DND-41 (cell line): ENCODE data around the gene CD300LG.

Experiments
- ATAC-seq: fragments of 200-7000 bp; cut with Tn5 transposase; 3 replicates; pipeline ENCODE4 v1.9.1; 2021; ENCODE audit warnings: low read depth; ENCODE audit not compliant: insufficient read depth
- DNase-seq: peaks from one replicate; pipeline ENCODE4 v3.0.0-alpha.2; 2020
- H2AFZ ChIP-seq: 2 replicates; pipeline ENCODE4 v1.6.0; 2012; ENCODE audit warnings: low read depth, low read length
- H3K27ac ChIP-seq: 2 replicates; pipeline ENCODE4 v1.5.1; 2012; ENCODE audit warnings: low read length, inconsistent platforms
- H3K27me3 ChIP-seq: fragments of 200-600 bp; sonication (generic); 2 replicates; pipeline ENCODE4 v1.6.0; 2012; ENCODE audit warnings: low read length, mild to moderate bottlenecking, inconsistent platforms; ENCODE audit not compliant: insufficient read depth, poor library complexity
- H3K36me3 ChIP-seq: 2 replicates; pipeline ENCODE4 v1.5.1; 2012; ENCODE audit warnings: low read length, inconsistent platforms; ENCODE audit not compliant: insufficient read depth
- H3K4me1 ChIP-seq: 2 replicates; pipeline ENCODE4 v1.5.1; 2012; ENCODE audit warnings: mild to moderate bottlenecking, low read length; ENCODE audit not compliant: insufficient read depth
- H3K4me2 ChIP-seq: 2 replicates; pipeline ENCODE4 v1.6.0; 2012; ENCODE audit warnings: mild to moderate bottlenecking, moderate library complexity, low read length, inconsistent platforms; ENCODE audit not compliant: insufficient read depth
- H3K4me3 ChIP-seq, 2 experiments: fragments of 200-600 bp in 1 of 2; shearing (Covaris generic) in 1 of 2; 2 replicates each; pipeline ENCODE4 v1.5.1; 2012 to 2016; ENCODE audit warnings: inconsistent platforms in 2 of 2, low read length in 2 of 2, mild to moderate bottlenecking in 2 of 2, low read depth in 1 of 2, moderate library complexity in 1 of 2
- H3K79me2 ChIP-seq: 2 replicates; pipeline ENCODE4 v1.6.0; 2012; ENCODE audit warnings: low read length, inconsistent platforms; ENCODE audit not compliant: insufficient read depth
- H3K9ac ChIP-seq: 2 replicates; pipeline ENCODE4 v1.6.0; 2012; ENCODE audit warnings: low read depth, mild to moderate bottlenecking, inconsistent platforms, low read length, moderate library complexity
- H3K9me3 ChIP-seq: 2 replicates; pipeline ENCODE4 v1.5.1; 2012; ENCODE audit warnings: low read length, moderate library complexity, mild to moderate bottlenecking, inconsistent platforms; ENCODE audit not compliant: insufficient read depth, severe bottlenecking
- H4K20me1 ChIP-seq: 2 replicates; pipeline ENCODE4 v1.6.0; 2012; ENCODE audit warnings: low read length; ENCODE audit not compliant: insufficient read depth
- EZH2 ChIP-seq: IDR thresholded peaks from 3 replicates; pipeline ENCODE4 v1.6.1; 2012; ENCODE audit warnings: borderline replicate concordance, low read depth, mild to moderate bottlenecking, moderate library complexity, low read length, inconsistent platforms; ENCODE audit not compliant: severe bottlenecking
- TF ChIP-seq, protein P1 (sequence below): IDR thresholded peaks from 2 replicates; pipeline ENCODE4 v1.5.1; 2012; ENCODE audit warnings: borderline replicate concordance, low read length, moderate library complexity, mild to moderate bottlenecking; ENCODE audit not compliant: poor library complexity, severe bottlenecking; ENCODE audit errors: extremely low read depth

The CD300LG gene

DNA sequence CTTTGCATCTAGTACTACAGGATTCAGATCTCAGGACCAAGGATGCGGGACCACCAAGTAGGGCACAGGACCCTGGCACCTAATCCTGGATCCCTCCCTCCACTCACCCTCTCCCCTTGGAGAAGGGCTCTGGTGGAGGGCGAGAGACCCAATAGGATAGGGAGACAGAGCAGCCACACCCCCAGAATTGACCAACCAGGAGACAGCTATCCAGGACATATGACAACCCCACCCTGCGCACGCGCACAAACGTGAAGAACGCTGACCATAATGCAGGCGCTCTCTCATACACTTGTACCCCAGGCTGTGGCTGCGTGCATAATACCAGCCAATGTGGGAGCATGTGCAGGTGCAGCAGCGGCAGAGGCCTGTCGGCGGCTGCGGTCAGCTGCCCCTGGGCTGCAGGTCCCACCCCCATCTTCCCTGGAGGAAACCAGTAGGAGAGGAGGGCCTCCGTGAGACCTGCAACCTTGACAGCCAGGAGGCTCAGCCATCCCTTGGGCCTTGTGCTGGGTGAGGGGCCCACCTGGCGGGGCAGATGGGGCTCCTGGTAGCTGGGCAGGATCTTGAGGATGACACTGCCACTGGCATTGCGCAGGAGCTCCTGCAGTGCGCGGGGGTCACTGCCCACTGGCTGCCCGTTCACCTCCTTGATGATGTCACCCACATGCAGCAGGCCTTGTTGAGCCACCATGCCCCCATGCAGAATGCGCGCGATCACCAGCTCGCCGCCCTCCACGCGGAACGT, 35.0 kb downstream of the CD300LG start:
- Histone ChIP-seq H3K27me3 (peaks cover 5% of the 10 kb centered on the region), H4K20me1 (peaks cover 4% of the 10 kb centered on the region; the same call in 1 of the 2 replicates), H3K9me3 (no peaks in the 10 kb centered on the region), H3K79me2 (no peaks in the 10 kb centered on the region), H3K36me3 (no peaks in the 10 kb centered on the region), H3K4me3 (no peak overlapping the region), H2AFZ (no peak overlapping the region), H3K9ac (no peak overlapping the region), H3K4me2 (no peak overlapping the region), H3K27ac (no peak overlapping the region), H3K4me1 (no peaks in the 10 kb centered on the region)
- no peak for TF ChIP-seq EZH2
- TF ChIP-seq, protein P1, sequence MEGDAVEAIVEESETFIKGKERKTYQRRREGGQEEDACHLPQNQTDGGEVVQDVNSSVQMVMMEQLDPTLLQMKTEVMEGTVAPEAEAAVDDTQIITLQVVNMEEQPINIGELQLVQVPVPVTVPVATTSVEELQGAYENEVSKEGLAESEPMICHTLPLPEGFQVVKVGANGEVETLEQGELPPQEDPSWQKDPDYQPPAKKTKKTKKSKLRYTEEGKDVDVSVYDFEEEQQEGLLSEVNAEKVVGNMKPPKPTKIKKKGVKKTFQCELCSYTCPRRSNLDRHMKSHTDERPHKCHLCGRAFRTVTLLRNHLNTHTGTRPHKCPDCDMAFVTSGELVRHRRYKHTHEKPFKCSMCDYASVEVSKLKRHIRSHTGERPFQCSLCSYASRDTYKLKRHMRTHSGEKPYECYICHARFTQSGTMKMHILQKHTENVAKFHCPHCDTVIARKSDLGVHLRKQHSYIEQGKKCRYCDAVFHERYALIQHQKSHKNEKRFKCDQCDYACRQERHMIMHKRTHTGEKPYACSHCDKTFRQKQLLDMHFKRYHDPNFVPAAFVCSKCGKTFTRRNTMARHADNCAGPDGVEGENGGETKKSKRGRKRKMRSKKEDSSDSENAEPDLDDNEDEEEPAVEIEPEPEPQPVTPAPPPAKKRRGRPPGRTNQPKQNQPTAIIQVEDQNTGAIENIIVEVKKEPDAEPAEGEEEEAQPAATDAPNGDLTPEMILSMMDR, result no peak
- ATAC-seq (no peak), DNase-seq (no peak)

DNA sequence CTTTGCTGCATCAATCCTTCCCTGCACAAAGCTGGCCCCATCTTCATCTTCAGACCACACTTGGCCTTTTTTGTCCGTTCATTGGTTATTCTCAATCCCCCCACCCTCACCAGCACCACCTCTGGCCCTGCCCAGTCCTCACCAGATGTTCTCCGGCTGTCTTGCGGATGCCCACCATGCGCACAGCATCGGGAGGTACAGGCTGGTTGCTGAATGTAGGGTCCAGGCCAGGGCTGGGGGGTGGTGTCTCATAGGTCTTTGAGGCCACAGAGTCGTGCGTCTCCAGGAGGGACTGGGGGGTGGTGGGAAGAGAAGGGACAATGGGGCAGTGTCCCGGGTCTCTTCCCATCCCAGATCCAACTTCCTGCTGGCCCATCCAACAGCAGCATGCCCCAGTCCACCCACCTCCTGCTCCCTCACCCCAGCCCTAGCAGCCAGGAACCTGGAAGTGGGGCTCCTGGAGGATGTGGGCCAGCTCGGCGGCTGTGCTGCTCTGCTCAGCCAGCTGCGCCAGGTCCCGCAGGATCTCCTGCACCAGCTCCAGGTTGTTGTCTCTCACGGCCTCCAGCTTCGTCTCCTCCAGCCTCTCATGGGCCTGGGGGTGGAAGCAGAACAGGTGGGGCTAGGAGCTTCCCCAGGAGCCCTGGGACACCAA, 35.9 kb downstream of the CD300LG start:
- Histone ChIP-seq H3K4me3 (no peak overlapping the region), H3K36me3 (no peaks in the 10 kb centered on the region), H3K4me2 (no peak overlapping the region), H3K9ac (no peak overlapping the region), H3K4me1 (no peaks in the 10 kb centered on the region), H2AFZ (no peak overlapping the region), H3K27me3 (peaks cover 11% of the 10 kb centered on the region), H3K9me3 (no peaks in the 10 kb centered on the region), H3K27ac (no peak overlapping the region), H3K79me2 (no peaks in the 10 kb centered on the region), H4K20me1 (0 out of 2 replicates have a peak, but pooled peaks cover 4% of the 10 kb centered on the region)
- ATAC-seq (no peak), DNase-seq (no peak)
- TF ChIP-seq, protein P1, result no peak
- TF ChIP-seq EZH2, result no peak

DNA sequence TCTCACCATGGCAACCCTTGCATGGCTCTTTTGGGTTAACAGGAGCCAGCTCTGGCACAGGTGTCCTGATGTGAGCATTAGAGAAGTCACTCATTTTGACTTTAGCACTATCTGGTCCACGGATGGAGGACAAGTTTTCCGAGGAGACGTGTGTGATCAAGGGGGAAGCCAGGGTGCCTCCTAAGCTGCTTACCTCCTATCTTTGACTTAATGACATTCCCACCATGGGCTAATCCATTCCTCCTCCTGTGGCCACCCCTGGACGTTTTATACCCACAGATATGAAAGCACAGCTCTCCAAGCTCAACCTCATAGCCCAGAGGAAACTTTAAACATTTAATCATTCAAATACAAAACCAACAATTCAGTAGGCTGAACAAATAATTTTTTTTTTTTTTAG, 41.6 kb downstream of the CD300LG start:
- TF ChIP-seq EZH2, result no peak
- TF ChIP-seq, protein P1, result no peak
- no peak for ATAC-seq

More for the DNA sequence above, 41.6 kb downstream of the CD300LG start:
- Histone ChIP-seq H4K20me1 (no peaks in the 10 kb centered on the region), H3K9me3 (no peaks in the 10 kb centered on the region), H3K27ac (no peak overlapping the region), H3K27me3 (peaks cover 23% of the 10 kb centered on the region), H3K4me1 (no peaks in the 10 kb centered on the region), H3K4me3 (no peak overlapping the region), H3K4me2 (no peak overlapping the region), H3K9ac (no peak overlapping the region), H3K36me3 (no peaks in the 10 kb centered on the region), H3K79me2 (no peaks in the 10 kb centered on the region), H2AFZ (no peak overlapping the region)
- no peak for DNase-seq
